ENCODE data around the gene RETN. TPM values are rescaled to one million over a fixed set of nuclear protein-coding genes. Genes with fewer than 3 reads are reported as not detected.

RETN gene
- total and polyA plus RNA-seq, 2 donors (not counting 3 experiments of a cell fraction or from before 2014, with no cell fraction given), result not detected

GRCh38 chr19:7636691-7637373 is 32.0 kb upstream of the RETN start, which contains the start of gene STXBP2:
STXBP2 (plus strand) TSS chr19:7637110; CDS start chr19:7637150, 40 bp downstream.
- ChIA-PET CTCF (interaction anchor here (0.8 to 1.1 kb wide), 2 partner anchors 69 to 233 kb away, joined by 3 read pairs; no protein-coding TSS in a partner anchor), POLR2A (no interaction called here)
- H3K79me2 ChIP-seq (ENCODE audit: control insufficient read depth, insufficient read depth, low read length), result no peaks in the 10 kb centered on the region
- no peaks in the 10 kb centered on the region for H3K9me3 ChIP-seq (replicated peaks; ENCODE audit: control insufficient read depth, insufficient read depth, low read length)
- peak within 1 kb of the TSS; percentile 53 for H3K4me2 ChIP-seq (ENCODE audit: insufficient read depth, low read length)
- peak within 1 kb of the TSS; percentile 58 for H3K27ac ChIP-seq (ENCODE audit: insufficient read depth, low read depth, low read length)
- dilution Hi-C loops (cut with MboI; ENCODE audit: extremely low pct_ligation_motif_present, low sequenced_read_pairs) (no loop called here), intact Hi-C loops (cut with micrococcal nuclease) (loop anchor here (1.0 kb wide), 1 partner anchor 8 kb away; the partner anchor contains the start of genes PET100 and XAB2)
- no peak for TF ChIP-seq FOS (IDR thresholded peaks at IDR 0.05; ENCODE audit: borderline replicate concordance, insufficient read depth, low read length)
- no peak for TF ChIP-seq MYC (IDR thresholded peaks at IDR 0.05; ENCODE audit: low read depth, low read length)
- TF ChIP-seq POLR2A (IDR thresholded peaks at IDR 0.05; ENCODE audit: low read depth, low read length), result no peak
- peak; percentile 13 for TF ChIP-seq POLR2AphosphoS5 (IDR thresholded peaks at IDR 0.05; ENCODE audit: insufficient read depth, low read depth, low read length)
- TF ChIP-seq GATA2 (IDR thresholded peaks at IDR 0.05; ENCODE audit: insufficient read depth, insufficient read length, low read depth, low read length), result no peak
- TF ChIP-seq, protein P1, sequence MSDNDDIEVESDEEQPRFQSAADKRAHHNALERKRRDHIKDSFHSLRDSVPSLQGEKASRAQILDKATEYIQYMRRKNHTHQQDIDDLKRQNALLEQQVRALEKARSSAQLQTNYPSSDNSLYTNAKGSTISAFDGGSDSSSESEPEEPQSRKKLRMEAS (IDR thresholded peaks at IDR 0.05; ENCODE audit: insufficient read depth, insufficient read length), result peak; percentile 10
- TF ChIP-seq EZH2 (IDR thresholded peaks at IDR 0.05; ENCODE audit: borderline replicate concordance, low read depth, low read length, severe bottlenecking), result no peak
- TF ChIP-seq, protein P2, sequence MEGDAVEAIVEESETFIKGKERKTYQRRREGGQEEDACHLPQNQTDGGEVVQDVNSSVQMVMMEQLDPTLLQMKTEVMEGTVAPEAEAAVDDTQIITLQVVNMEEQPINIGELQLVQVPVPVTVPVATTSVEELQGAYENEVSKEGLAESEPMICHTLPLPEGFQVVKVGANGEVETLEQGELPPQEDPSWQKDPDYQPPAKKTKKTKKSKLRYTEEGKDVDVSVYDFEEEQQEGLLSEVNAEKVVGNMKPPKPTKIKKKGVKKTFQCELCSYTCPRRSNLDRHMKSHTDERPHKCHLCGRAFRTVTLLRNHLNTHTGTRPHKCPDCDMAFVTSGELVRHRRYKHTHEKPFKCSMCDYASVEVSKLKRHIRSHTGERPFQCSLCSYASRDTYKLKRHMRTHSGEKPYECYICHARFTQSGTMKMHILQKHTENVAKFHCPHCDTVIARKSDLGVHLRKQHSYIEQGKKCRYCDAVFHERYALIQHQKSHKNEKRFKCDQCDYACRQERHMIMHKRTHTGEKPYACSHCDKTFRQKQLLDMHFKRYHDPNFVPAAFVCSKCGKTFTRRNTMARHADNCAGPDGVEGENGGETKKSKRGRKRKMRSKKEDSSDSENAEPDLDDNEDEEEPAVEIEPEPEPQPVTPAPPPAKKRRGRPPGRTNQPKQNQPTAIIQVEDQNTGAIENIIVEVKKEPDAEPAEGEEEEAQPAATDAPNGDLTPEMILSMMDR (IDR thresholded peaks at IDR 0.05; ENCODE audit: extremely low read depth in 1 of 2, insufficient read depth in 1 of 2, low read depth in 1 of 2, low read length in 2 of 2), result no peak
- no peak for TF ChIP-seq JUN (IDR thresholded peaks at IDR 0.05; ENCODE audit: borderline replicate concordance, insufficient read depth, insufficient read length, low read depth)
- peak within 1 kb of the TSS; percentile 98 for H2AFZ ChIP-seq (ENCODE audit: low read depth, low read length)
- peak; percentile 34 for DNase-seq (ENCODE audit: low read depth, low spot score)
- H3K9ac ChIP-seq (replicated peaks; ENCODE audit: extremely low read depth, insufficient read depth, low read length), result peak within 1 kb of the TSS; percentile 49
- H3K4me1 ChIP-seq (ENCODE audit: control insufficient read depth, extremely low read depth, insufficient read depth, low read length), result peaks cover 7% of the 10 kb centered on the region
- peaks cover 0 to 4% of the 10 kb centered on the region in 2 experiments for H3K36me3 ChIP-seq (ENCODE audit: control insufficient read depth in 2 of 2, extremely low read depth in 1 of 2, insufficient read depth in 2 of 2, low read length in 2 of 2)
- no peak for FAIRE-seq
- no TSS peak for BruUV-seq (replicated peaks)
- peak within 1 kb of the TSS; percentile 42 to 62 (median 61) for H3K4me3 ChIP-seq (replicated peaks in 1 of 3; ENCODE audit: insufficient read depth in 1 of 3, low read depth in 1 of 3, low read length in 3 of 3)
- H3K27me3 ChIP-seq (ENCODE audit: control insufficient read depth in 2 of 2, insufficient read depth in 2 of 2, low read length in 2 of 2), result no peaks in the 10 kb centered on the region
- H3K9me1 ChIP-seq (replicated peaks; ENCODE audit: control insufficient read depth, extremely low read depth, insufficient read depth, low read length), result no peaks in the 10 kb centered on the region
- no peaks in the 10 kb centered on the region for H4K20me1 ChIP-seq (replicated peaks; ENCODE audit: control insufficient read depth, extremely low read depth, insufficient read depth, low read length)

Data from endothelial cell of umbilical vein (primary cell).